ENCODE results near the gene GPR37. TPM values are rescaled to one million over a fixed set of nuclear protein-coding genes. Genes with fewer than 3 reads are reported as not detected.

The GPR37 gene
- polyA plus RNA-seq, 1 donor from 2014 or later = not detected

- no peaks in the 10 kb centered on the region for H3K36me3 Mint-ChIP-seq
- H3K4me3 Mint-ChIP-seq = no peak overlapping the region
- H3K27me3 Mint-ChIP-seq = peaks cover 3% of the 10 kb centered on the region
- no peaks in the 10 kb centered on the region for H3K4me1 Mint-ChIP-seq
- no peaks in the 10 kb centered on the region for H3K9me3 Mint-ChIP-seq
- H3K27ac Mint-ChIP-seq = no peak overlapping the region
Measured at GRCh38 chr7:124785994-124786393, 20.4 kb upstream of the GPR37 start.

DNA sequence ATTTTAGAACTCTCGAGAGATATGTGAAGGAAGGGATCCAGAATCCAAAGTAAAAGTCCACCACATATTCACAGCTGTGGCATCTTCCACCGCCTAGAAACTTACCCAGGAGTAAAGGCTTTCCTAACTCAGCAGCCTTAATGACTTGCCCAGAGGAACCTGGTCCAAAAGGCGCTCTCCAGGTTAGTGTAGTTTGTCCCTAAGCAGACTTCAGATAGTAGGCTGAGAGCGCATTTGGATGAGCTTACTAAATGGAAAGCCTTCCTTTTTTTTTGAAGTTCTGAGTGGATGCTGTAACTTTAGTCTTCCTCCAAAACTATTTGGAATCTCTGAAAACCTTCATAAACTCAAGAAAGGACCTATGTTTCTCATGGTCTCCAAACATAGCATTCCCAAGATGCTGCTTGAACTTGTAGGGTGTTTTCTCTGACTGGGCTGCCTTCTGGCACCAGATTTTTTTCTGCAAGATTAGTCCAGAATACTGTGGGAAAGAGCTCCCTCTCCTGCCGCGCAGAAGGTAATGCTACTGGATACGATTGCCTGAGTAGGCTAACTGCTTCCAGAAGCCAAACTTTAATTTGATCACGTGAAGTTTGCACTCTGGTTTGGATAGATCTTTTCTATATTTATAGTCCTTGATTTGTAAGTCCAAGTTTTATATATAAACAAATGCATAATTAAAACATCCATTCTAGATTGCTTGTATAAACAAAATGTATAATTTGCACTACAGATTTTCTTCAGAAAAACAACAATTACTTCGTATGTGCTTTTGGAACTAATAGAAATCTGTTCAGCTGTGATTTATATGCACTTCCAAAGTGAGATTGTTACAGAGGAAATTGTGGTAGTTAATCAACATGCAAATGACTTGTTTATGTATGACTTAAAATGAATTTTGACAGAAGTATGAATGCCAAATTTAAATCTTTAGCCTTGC, 19.6 kb upstream of the GPR37 start:
- no peaks in the 10 kb centered on the region for H3K4me1 Mint-ChIP-seq
- H3K36me3 Mint-ChIP-seq = no peaks in the 10 kb centered on the region
- peaks cover 3% of the 10 kb centered on the region for H3K27me3 Mint-ChIP-seq
- H3K27ac Mint-ChIP-seq = no peak overlapping the region
- no peaks in the 10 kb centered on the region for H3K9me3 Mint-ChIP-seq
- no peak overlapping the region for H3K4me3 Mint-ChIP-seq

- Mint-ChIP-seq H3K27ac (peak overlapping the region in 1 of 3 donors; percentile 33), H3K27me3 (peaks cover 7% of the 10 kb centered on the region), H3K4me1 (no peaks in the 10 kb centered on the region)
Measured at GRCh38 chr7:124783271-124783670, 17.7 kb upstream of the GPR37 start.

GRCh38 chr7:124781907-124782734, 16.5 kb upstream of the GPR37 start:
- Mint-ChIP-seq H3K27me3 (peaks cover 5% of the 10 kb centered on the region), H3K36me3 (no peaks in the 10 kb centered on the region), H3K4me1 (no peaks in the 10 kb centered on the region), H3K9me3 (no peaks in the 10 kb centered on the region), H3K27ac (no peak overlapping the region), H3K4me3 (no peak overlapping the region)

More at GRCh38 chr7:124783271-124783670, 17.7 kb upstream of the GPR37 start:
- H3K4me3 Mint-ChIP-seq = no peak overlapping the region
- H3K36me3 Mint-ChIP-seq = no peaks in the 10 kb centered on the region
- no peaks in the 10 kb centered on the region for H3K9me3 Mint-ChIP-seq

GRCh38 chr7:124781418-124781817, 15.8 kb upstream of the GPR37 start:
- Mint-ChIP-seq H3K4me3 (no peak overlapping the region), H3K27me3 (peaks cover 5% of the 10 kb centered on the region), H3K4me1 (no peaks in the 10 kb centered on the region), H3K36me3 (no peaks in the 10 kb centered on the region), H3K9me3 (no peaks in the 10 kb centered on the region), H3K27ac (no peak overlapping the region)

- no peaks in the 10 kb centered on the region for H3K4me1 Mint-ChIP-seq
- H3K27me3 Mint-ChIP-seq = peaks cover 3% of the 10 kb centered on the region
- H3K36me3 Mint-ChIP-seq = no peaks in the 10 kb centered on the region
- no peaks in the 10 kb centered on the region for H3K9me3 Mint-ChIP-seq
- H3K4me3 Mint-ChIP-seq = no peak overlapping the region
- no peak overlapping the region for H3K27ac Mint-ChIP-seq
Measured at GRCh38 chr7:124780608-124781007, 15.0 kb upstream of the GPR37 start.

GRCh38 chr7:124780056-124780455, 14.5 kb upstream of the GPR37 start:
- no peaks in the 10 kb centered on the region for H3K4me1 Mint-ChIP-seq
- H3K27ac Mint-ChIP-seq = no peak overlapping the region
- H3K4me3 Mint-ChIP-seq = no peak overlapping the region
- H3K36me3 Mint-ChIP-seq = no peaks in the 10 kb centered on the region
- no peaks in the 10 kb centered on the region for H3K9me3 Mint-ChIP-seq
- H3K27me3 Mint-ChIP-seq = peaks cover 3% of the 10 kb centered on the region

GRCh38 chr7:124779620-124780019, 14.0 kb upstream of the GPR37 start:
- no peaks in the 10 kb centered on the region for H3K9me3 Mint-ChIP-seq
- no peak overlapping the region for H3K27ac Mint-ChIP-seq
- H3K27me3 Mint-ChIP-seq = peaks cover 3% of the 10 kb centered on the region
- H3K4me1 Mint-ChIP-seq = no peaks in the 10 kb centered on the region
- no peaks in the 10 kb centered on the region for H3K36me3 Mint-ChIP-seq
- no peak overlapping the region for H3K4me3 Mint-ChIP-seq

- no peaks in the 10 kb centered on the region for H3K4me1 Mint-ChIP-seq
- H3K36me3 Mint-ChIP-seq = no peaks in the 10 kb centered on the region
- peaks cover 3% of the 10 kb centered on the region for H3K27me3 Mint-ChIP-seq
Measured at GRCh38 chr7:124779194-124779593, 13.6 kb upstream of the GPR37 start.

GRCh38 chr7:124777268-124777667, 11.7 kb upstream of the GPR37 start:
- Mint-ChIP-seq H3K4me1 (no peaks in the 10 kb centered on the region), H3K27me3 (peaks cover 3% of the 10 kb centered on the region), H3K36me3 (no peaks in the 10 kb centered on the region), H3K27ac (no peak overlapping the region), H3K4me3 (no peak overlapping the region), H3K9me3 (no peaks in the 10 kb centered on the region)

More at GRCh38 chr7:124779194-124779593, 13.6 kb upstream of the GPR37 start:
- no peak overlapping the region for H3K27ac Mint-ChIP-seq
- H3K4me3 Mint-ChIP-seq = no peak overlapping the region
- no peaks in the 10 kb centered on the region for H3K9me3 Mint-ChIP-seq

DNA sequence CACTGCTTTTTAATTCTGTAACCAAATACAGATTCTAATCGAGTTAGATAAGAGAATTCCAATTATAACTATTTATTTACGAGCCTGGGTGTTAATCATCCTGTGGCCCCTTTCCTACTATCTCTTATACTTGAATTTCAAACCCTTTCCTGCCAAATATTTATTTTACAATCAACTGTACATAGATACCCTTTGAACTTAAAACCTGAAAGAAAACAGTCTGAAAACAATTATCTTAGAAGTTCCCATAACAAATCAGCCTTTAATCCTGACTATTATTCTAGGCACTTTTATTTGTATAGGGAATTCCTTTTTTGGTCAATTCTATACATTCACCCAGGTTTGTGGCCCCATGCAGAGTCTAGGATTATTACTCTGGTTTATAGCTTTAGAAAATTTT, 10.6 kb upstream of the GPR37 start:
- H3K4me1 Mint-ChIP-seq = no peaks in the 10 kb centered on the region
- H3K4me3 Mint-ChIP-seq = no peak overlapping the region
- H3K36me3 Mint-ChIP-seq = no peaks in the 10 kb centered on the region
- H3K27ac Mint-ChIP-seq = no peak overlapping the region
- no peaks in the 10 kb centered on the region for H3K9me3 Mint-ChIP-seq
- H3K27me3 Mint-ChIP-seq = peaks cover 3% of the 10 kb centered on the region

- no peaks in the 10 kb centered on the region for H3K36me3 Mint-ChIP-seq
- no peaks in the 10 kb centered on the region for H3K9me3 Mint-ChIP-seq
- H3K27ac Mint-ChIP-seq = no peak overlapping the region
- peaks cover 3% of the 10 kb centered on the region for H3K27me3 Mint-ChIP-seq
- H3K4me3 Mint-ChIP-seq = no peak overlapping the region
- no peaks in the 10 kb centered on the region for H3K4me1 Mint-ChIP-seq
Measured at GRCh38 chr7:124775422-124775821, 9.8 kb upstream of the GPR37 start.

DNA sequence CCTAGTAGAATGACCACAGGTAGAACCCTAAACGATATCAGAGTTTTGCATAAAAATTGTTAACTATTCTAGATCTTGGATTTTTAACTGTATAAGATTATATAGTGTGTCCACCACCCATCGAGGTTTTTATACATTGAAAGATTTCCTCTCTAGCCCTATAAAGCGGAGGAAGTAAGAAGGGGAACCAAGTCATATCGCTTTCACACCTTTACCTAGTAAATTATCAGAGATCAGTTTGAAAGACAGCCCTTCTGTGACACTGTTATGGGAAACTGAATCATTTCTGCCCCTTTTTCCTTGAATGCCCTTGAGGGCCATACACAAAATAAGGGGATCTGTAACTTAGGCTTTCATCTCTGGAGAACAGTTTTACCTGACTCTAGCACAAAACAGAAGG, 8.3 kb upstream of the GPR37 start:
- H3K9me3 Mint-ChIP-seq = no peaks in the 10 kb centered on the region
- H3K27me3 Mint-ChIP-seq = no peaks in the 10 kb centered on the region
- no peak overlapping the region for H3K27ac Mint-ChIP-seq
- H3K4me1 Mint-ChIP-seq = no peaks in the 10 kb centered on the region
- H3K36me3 Mint-ChIP-seq = no peaks in the 10 kb centered on the region
- H3K4me3 Mint-ChIP-seq = no peak overlapping the region

GRCh38 chr7:124773339-124773738, 7.7 kb upstream of the GPR37 start:
- no peaks in the 10 kb centered on the region for H3K9me3 Mint-ChIP-seq
- H3K27ac Mint-ChIP-seq = no peak overlapping the region
- H3K27me3 Mint-ChIP-seq = no peaks in the 10 kb centered on the region
- H3K36me3 Mint-ChIP-seq = no peaks in the 10 kb centered on the region
- H3K4me3 Mint-ChIP-seq = no peak overlapping the region
- H3K4me1 Mint-ChIP-seq = no peaks in the 10 kb centered on the region

GRCh38 chr7:124769136-124769535, 3.5 kb upstream of the GPR37 start:
- no peaks in the 10 kb centered on the region for H3K9me3 Mint-ChIP-seq
- H3K4me3 Mint-ChIP-seq = no peak overlapping the region
- peaks cover 20% of the 10 kb centered on the region for H3K27me3 Mint-ChIP-seq
- H3K4me1 Mint-ChIP-seq = peaks cover 6 to 8% (median 8%) of the 10 kb centered on the region in 3 donors
- no peak overlapping the region for H3K27ac Mint-ChIP-seq
- H3K36me3 Mint-ChIP-seq = no peaks in the 10 kb centered on the region

All from IgD-negative memory B cell (primary cell).